SJCRH30 (cell line): ENCODE results near the gene LRRC8E. TPM values are rescaled to one million over a fixed set of nuclear protein-coding genes. Genes with fewer than 3 reads are reported as not detected.

Experiments
- DNase-seq, 2 experiments: peaks; one replicate each; pipeline ENCODE4 v3.0.0-alpha.2; 2015 to 2020
- H3K27ac ChIP-seq: fragments of 250-450 bp; sonication (Bioruptor Pico); 2 replicates; pipeline ENCODE4 v1.5.1; 2020; ENCODE audit warnings: mild to moderate bottlenecking, moderate library complexity
- H3K27me3 ChIP-seq: fragments of 250-450 bp; sonication (Bioruptor Pico); 2 replicates; pipeline ENCODE4 v1.5.1; 2020; ENCODE audit warnings: mild to moderate bottlenecking, moderate library complexity
- H3K36me3 ChIP-seq: fragments of 250-450 bp; sonication (Bioruptor Pico); 2 replicates; pipeline ENCODE4 v1.5.1; 2020; ENCODE audit warnings: mild to moderate bottlenecking, moderate library complexity
- H3K4me1 ChIP-seq: fragments of 250-450 bp; sonication (Bioruptor Pico); 2 replicates; pipeline ENCODE4 v1.5.1; 2020; ENCODE audit warnings: mild to moderate bottlenecking, moderate library complexity
- H3K4me3 ChIP-seq: fragments of 250-450 bp; sonication (Bioruptor Pico); 2 replicates; pipeline ENCODE4 v1.5.1; 2020; ENCODE audit warnings: mild to moderate bottlenecking, moderate library complexity
- H3K9me3 ChIP-seq: fragments of 250-450 bp; sonication (Bioruptor Pico); replicated peaks from 2 replicates; pipeline ENCODE4 v1.5.1; 2020; ENCODE audit warnings: mild to moderate bottlenecking, moderate library complexity
- total RNA-seq: library from RNA; depleted of rRNA; stranded (reverse); fragments of >200 nt; shearing (Covaris generic); gene quantifications from 2 replicates; pipeline ENCODE4 v1.2.3, GENCODE V29; 2014

Gene LRRC8E
- total RNA-seq, 1 experiment from 2014 or later = 0.04 TPM

- Histone ChIP-seq H3K36me3 (no peaks in the 10 kb centered on the region), H3K27ac (no peak overlapping the region), H3K27me3 (no peaks in the 10 kb centered on the region), H3K9me3 (no peaks in the 10 kb centered on the region), H3K4me3 (no peak overlapping the region), H3K4me1 (no peaks in the 10 kb centered on the region; the same call in 1 of the 2 replicates)
- no peak for DNase-seq
Observed at GRCh38 chr19:7900931-7901330, 12.6 kb downstream of the LRRC8E start.

GRCh38 chr19:7901337-7901736, 13.0 kb downstream of the LRRC8E start:
- H3K27ac ChIP-seq = no peak overlapping the region
- no peak overlapping the region for H3K4me3 ChIP-seq
- no peak for DNase-seq
- H3K27me3 ChIP-seq = no peaks in the 10 kb centered on the region
- H3K4me1 ChIP-seq = no peaks in the 10 kb centered on the region; the same call in 1 of the 2 replicates
- H3K9me3 ChIP-seq = no peaks in the 10 kb centered on the region
- H3K36me3 ChIP-seq = no peaks in the 10 kb centered on the region

- Histone ChIP-seq H3K27ac (peak overlapping the region; percentile 36; the same call in 1 of the 2 replicates), H3K9me3 (no peaks in the 10 kb centered on the region), H3K27me3 (no peaks in the 10 kb centered on the region)
Observed at GRCh38 chr19:7902796-7903243, 14.5 kb downstream of the LRRC8E start.

GRCh38 chr19:7903244-7904073, 15.1 kb downstream of the LRRC8E start, which contains the start of gene MAP2K7:
Gene MAP2K7, plus strand, starts transcription at chr19:7903877. Its CDS starts 68 bp downstream, at chr19:7903945.
- H3K4me3 ChIP-seq = peak within 1 kb of the TSS; percentile 77
- DNase-seq = peak; percentile 99

More at GRCh38 chr19:7902796-7903243, 14.5 kb downstream of the LRRC8E start:
- DNase-seq = no peak
- Histone ChIP-seq H3K36me3 (no peaks in the 10 kb centered on the region), H3K4me3 (peak overlapping the region; percentile 77), H3K4me1 (no peaks in the 10 kb centered on the region; the same call in 1 of the 2 replicates)

GRCh38 chr19:7904074-7905020, 16.0 kb downstream of the LRRC8E start:
- Histone ChIP-seq H3K9me3 (no peaks in the 10 kb centered on the region), H3K27ac (peak overlapping the region; percentile 20), H3K4me1 (no peaks in the 10 kb centered on the region; the same call in 1 of the 2 replicates), H3K27me3 (no peaks in the 10 kb centered on the region), H3K36me3 (no peaks in the 10 kb centered on the region), H3K4me3 (peak overlapping the region; percentile 77)
- no peak for DNase-seq

More at GRCh38 chr19:7903244-7904073, 15.1 kb downstream of the LRRC8E start, which contains the start of gene MAP2K7:
- no peaks in the 10 kb centered on the region; the same call in 1 of the 2 replicates for H3K4me1 ChIP-seq
- peak within 1 kb of the TSS; percentile 36 for H3K27ac ChIP-seq
- H3K9me3 ChIP-seq = no peaks in the 10 kb centered on the region
- no peaks in the 10 kb centered on the region for H3K27me3 ChIP-seq
- no peaks in the 10 kb centered on the region for H3K36me3 ChIP-seq

GRCh38 chr19:7905268-7905667, 17.0 kb downstream of the LRRC8E start:
- DNase-seq = no peak
- Histone ChIP-seq H3K4me1 (no peaks in the 10 kb centered on the region; the same call in 1 of the 2 replicates), H3K27me3 (no peaks in the 10 kb centered on the region), H3K27ac (no peak overlapping the region), H3K4me3 (no peak overlapping the region), H3K9me3 (no peaks in the 10 kb centered on the region), H3K36me3 (no peaks in the 10 kb centered on the region)

GRCh38 chr19:7905859-7906258, 17.5 kb downstream of the LRRC8E start:
- no peaks in the 10 kb centered on the region; the same call in 1 of the 2 replicates for H3K4me1 ChIP-seq
- H3K9me3 ChIP-seq = no peaks in the 10 kb centered on the region
- no peak for DNase-seq
- H3K27me3 ChIP-seq = no peaks in the 10 kb centered on the region
- H3K36me3 ChIP-seq = no peaks in the 10 kb centered on the region
- no peak overlapping the region for H3K27ac ChIP-seq
- no peak overlapping the region for H3K4me3 ChIP-seq

- H3K36me3 ChIP-seq = no peaks in the 10 kb centered on the region; the same call in 1 of the 2 replicates
- no peak overlapping the region for H3K27ac ChIP-seq
- H3K4me1 ChIP-seq = no peaks in the 10 kb centered on the region; the same call in 1 of the 2 replicates
- no peaks in the 10 kb centered on the region for H3K9me3 ChIP-seq
- DNase-seq = no peak
- H3K4me3 ChIP-seq = no peak overlapping the region
- H3K27me3 ChIP-seq = no peaks in the 10 kb centered on the region
Observed at GRCh38 chr19:7907122-7907521, 18.8 kb downstream of the LRRC8E start.

GRCh38 chr19:7907544-7907943, 19.2 kb downstream of the LRRC8E start:
- no peak overlapping the region for H3K4me3 ChIP-seq
- no peak for DNase-seq
- no peaks in the 10 kb centered on the region for H3K9me3 ChIP-seq
- H3K4me1 ChIP-seq = no peaks in the 10 kb centered on the region; the same call in 1 of the 2 replicates
- no peaks in the 10 kb centered on the region; the same call in 1 of the 2 replicates for H3K36me3 ChIP-seq
- H3K27ac ChIP-seq = no peak overlapping the region
- no peaks in the 10 kb centered on the region for H3K27me3 ChIP-seq

GRCh38 chr19:7908078-7908699, 19.9 kb downstream of the LRRC8E start:
- Histone ChIP-seq H3K27me3 (no peaks in the 10 kb centered on the region), H3K4me1 (no peaks in the 10 kb centered on the region), H3K36me3 (no peaks in the 10 kb centered on the region; the same call in 1 of the 2 replicates), H3K27ac (no peak overlapping the region), H3K4me3 (no peak overlapping the region), H3K9me3 (no peaks in the 10 kb centered on the region)
- no peak for DNase-seq

- H3K4me3 ChIP-seq = no peak overlapping the region
- no peak overlapping the region for H3K27ac ChIP-seq
- H3K27me3 ChIP-seq = no peaks in the 10 kb centered on the region
- H3K4me1 ChIP-seq = no peaks in the 10 kb centered on the region
- DNase-seq = no peak
- no peaks in the 10 kb centered on the region for H3K9me3 ChIP-seq
- no peaks in the 10 kb centered on the region; the same call in 1 of the 2 replicates for H3K36me3 ChIP-seq
Observed at GRCh38 chr19:7908742-7909461, 20.6 kb downstream of the LRRC8E start.

- no peaks in the 10 kb centered on the region; the same call in 1 of the 2 replicates for H3K36me3 ChIP-seq
- H3K9me3 ChIP-seq = no peaks in the 10 kb centered on the region
- H3K4me3 ChIP-seq = no peak overlapping the region
- DNase-seq = no peak
- no peak overlapping the region for H3K27ac ChIP-seq
- no peaks in the 10 kb centered on the region for H3K27me3 ChIP-seq
- no peaks in the 10 kb centered on the region for H3K4me1 ChIP-seq
Observed at GRCh38 chr19:7909471-7910067, 21.3 kb downstream of the LRRC8E start.
